HG03565 (cell line): ENCODE data around the gene AP4B1.
"Not testable (repeated sequence)": the region's sequence is repeated elsewhere in the genome, so short reads cannot be mapped to it uniquely, and the experiment has no call there.

Experiments
- ATAC-seq: cut with Tn5 transposase; IDR thresholded peaks from one replicate; pipeline ENCODE4 v1.9.1; 2021; ENCODE audit warnings: mild to moderate bottlenecking, moderate library complexity; ENCODE audit not compliant: unreplicated experiment

Gene AP4B1

GRCh38 chr1:113904674-113905434 lies at the start of gene AP4B1, which contains the start of gene DCLRE1B:
AP4B1 (minus strand) TSS chr1:113904799; CDS start chr1:113904717, 82 bp downstream.
DCLRE1B (plus strand) TSS chr1:113905326; CDS start chr1:113905587, 261 bp downstream.
- ATAC-seq: peak; percentile 86

- ATAC-seq: no peak
Observed at GRCh38 chr1:113951719-113952118, 47.1 kb upstream of the AP4B1 start.

DNA sequence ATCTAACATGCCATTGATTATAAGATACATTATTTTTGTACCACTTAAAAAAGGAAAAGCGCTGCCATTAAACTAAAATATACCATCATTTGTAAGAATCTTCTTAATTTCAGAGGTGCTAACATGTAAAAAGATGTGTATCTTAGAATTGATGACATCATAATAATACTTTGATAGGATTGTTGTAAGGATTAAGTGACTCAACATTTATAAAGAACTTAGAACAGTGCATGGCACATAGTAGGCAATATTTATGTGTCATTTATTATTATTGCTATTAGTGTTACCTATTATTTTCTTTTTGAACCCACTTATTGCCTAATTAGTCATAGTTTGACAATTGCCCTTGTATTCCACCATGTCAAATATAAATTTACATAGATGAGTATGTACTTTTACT lies 46.3 kb upstream of the AP4B1 start:
- no peak for ATAC-seq

- no peak for ATAC-seq
Observed at GRCh38 chr1:113949007-113949406, 44.4 kb upstream of the AP4B1 start.

DNA sequence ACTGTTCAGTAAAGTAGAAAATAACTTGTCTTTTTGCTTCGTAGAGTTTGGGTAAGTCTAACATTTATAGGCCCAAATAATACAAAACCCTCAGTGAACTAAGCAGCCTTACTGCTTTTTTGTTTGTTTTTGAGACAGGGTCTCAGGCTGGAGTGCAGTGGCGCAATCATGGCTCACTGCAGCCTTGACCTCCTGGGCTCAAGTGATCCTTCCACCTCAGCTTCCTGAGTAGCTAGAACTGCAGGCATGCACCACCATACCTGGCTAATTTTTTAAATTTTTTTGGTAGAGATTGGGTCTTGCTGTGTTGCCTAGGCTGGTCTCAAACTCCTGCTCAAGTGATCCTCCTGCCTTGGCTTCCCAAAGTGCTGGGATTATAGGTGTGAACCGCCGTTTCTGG lies 43.6 kb upstream of the AP4B1 start:
- not testable (repeated sequence) for ATAC-seq

DNA sequence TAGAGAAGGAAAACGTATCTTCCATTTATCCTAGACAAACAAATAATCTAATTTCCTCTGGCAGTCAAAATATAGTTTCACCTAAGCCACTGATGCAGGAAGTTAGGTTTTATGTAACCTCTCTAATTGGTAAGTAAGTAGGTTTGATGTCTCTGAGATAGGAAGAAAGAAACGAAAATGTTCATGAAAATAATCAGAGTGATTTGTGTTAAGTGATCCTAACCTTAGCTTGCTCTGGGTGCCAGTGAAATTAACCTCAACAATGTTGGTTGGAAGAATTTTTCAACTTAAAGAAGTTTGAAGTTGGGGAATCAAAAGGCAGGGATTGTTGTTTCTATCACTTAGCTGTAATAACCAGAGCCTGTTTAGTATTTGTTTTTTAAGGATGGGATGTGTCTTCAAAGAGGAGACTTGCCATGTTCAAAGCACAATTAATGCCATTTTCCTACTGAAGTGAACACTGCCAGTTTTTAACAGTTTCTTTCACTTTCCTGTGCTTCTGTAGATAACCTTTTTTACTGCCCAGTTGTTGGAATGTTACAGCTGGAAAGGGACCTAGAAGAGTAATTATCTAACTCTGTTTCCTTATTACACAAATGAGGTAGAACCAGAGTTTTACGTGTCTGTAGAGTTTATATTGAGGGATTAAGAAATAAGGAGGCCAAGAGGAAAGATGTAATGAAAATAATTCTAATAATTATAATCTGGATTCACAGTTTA lies 42.9 kb upstream of the AP4B1 start:
- no peak for ATAC-seq

- ATAC-seq: no peak
Observed at GRCh38 chr1:113946678-113947387, 42.2 kb upstream of the AP4B1 start.

DNA sequence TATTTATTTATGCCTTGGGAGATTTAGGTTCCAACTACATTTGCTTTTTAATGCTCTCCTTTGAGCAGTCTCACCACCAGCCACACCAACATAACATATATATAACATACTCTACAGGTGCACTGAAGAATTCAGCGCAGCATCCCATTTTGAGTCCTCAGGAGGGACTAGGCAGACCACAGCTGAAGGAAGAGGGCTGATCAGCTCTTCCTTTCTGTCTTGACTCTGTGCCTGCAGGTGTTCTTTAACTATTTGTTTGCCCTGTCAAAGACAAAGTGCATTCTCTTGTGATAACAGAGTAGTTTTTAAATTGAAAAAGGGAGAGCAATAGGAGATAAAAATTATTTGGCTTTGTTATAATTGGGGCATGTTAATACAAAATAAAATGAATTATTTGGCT lies 41.5 kb upstream of the AP4B1 start:
- ATAC-seq: no peak

DNA sequence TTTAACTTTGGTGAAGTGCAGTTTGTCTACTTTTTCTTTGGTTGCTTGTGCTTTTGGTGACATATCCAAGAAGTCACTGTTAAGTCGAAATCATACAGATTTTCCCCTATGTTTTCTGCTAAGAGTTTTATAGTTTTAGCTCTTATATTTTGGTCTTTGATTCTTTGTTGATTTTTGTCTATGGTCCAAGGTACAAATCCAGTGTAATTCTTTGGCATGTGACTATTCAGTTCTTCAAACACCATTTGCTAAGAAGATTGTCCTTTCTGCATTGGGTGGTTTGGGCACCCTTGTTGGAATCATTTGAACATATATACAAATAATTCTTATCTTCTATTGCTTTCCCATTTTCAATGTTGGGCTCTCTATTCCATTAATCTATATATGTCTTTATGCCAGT lies 40.7 kb upstream of the AP4B1 start:
- no peak for ATAC-seq

- no peak for ATAC-seq
Observed at GRCh38 chr1:113943028-113943811, 38.6 kb upstream of the AP4B1 start.

DNA sequence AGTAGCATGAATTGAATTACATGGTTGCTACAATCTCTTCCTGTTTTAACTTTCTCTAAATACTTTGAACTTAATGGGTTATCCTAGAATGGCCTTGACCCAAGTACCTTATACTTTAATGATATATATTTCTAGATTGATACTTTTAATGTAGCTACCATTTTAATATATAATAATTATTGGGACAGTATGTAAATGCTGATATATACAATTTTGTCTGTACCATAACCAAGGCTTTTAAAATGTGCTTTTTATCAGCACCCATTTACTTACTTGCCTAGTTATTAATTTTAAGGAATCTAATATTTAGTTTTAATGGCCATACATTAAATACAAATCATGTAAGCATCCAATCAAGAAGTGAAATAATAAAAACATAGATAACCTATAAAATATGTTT lies 37.9 kb upstream of the AP4B1 start:
- ATAC-seq: no peak

DNA sequence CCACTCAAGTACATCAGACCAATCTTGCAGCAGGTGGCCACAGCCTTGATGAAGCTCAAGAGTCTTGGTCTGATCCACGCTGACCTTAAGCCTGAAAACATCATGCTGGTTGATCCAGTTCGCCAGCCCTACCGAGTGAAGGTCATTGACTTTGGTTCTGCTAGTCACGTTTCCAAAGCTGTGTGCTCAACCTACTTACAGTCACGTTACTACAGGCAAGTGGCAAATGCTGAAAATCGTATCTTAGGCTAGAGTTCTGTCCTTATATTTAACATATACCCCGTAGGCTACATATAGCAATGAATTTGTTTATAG lies 36.6 kb upstream of the AP4B1 start:
- ATAC-seq: no peak

GRCh38 chr1:113940365-113941244 lies 36.0 kb upstream of the AP4B1 start:
- ATAC-seq: no peak

GRCh38 chr1:113938192-113938591 lies 33.6 kb upstream of the AP4B1 start:
- no peak for ATAC-seq

GRCh38 chr1:113937146-113937545 lies 32.5 kb upstream of the AP4B1 start:
- ATAC-seq: no peak

GRCh38 chr1:113935970-113936369 lies 31.4 kb upstream of the AP4B1 start:
- no peak for ATAC-seq

DNA sequence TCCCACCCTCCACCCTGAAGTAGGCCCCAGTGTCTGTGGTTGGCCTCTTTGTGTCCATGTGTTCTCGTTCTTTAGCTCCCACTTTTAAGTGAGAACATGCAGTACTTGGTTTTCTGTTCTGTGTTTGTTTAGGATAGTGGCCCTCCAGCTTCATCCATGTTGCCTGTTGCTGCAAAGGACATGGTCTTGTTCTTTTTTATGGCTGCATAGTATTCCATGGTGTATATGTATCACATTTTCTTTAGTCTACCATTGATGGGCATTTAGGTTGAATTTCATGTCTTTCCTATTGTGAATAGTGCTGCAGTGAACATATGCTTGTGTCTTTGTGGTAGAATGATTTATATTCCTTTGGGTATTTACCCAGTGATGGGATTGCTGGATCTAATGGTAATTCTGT lies 30.6 kb upstream of the AP4B1 start:
- ATAC-seq: no peak

DNA sequence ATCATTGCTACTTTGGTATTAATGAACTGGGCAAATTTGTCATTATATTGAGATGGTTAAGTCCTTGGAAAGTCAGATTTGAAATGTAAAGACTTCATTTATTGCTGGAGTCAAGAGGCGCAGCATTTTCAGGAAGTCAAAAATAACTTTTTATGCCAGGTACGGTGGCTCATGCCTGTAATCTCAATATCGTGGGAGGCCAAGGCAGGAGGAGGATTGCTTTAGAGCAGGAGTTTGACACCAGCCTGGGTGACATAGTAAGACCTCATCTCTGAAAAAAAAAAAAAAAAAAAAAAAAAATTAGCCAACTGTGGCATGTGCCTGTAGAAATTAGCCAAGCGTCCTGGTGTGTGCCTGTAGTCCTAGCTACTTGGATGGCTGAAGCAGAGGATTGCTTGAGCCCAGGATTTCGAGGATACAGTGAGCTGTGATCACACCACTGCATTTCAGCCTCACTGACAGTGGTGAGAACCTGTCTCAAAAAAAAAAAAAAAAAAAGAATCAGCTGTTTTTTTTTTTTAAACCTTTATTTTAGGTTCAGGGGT lies 30.0 kb upstream of the AP4B1 start:
- no peak for ATAC-seq

- ATAC-seq: no peak
Observed at GRCh38 chr1:113934006-113934405, 29.4 kb upstream of the AP4B1 start.

DNA sequence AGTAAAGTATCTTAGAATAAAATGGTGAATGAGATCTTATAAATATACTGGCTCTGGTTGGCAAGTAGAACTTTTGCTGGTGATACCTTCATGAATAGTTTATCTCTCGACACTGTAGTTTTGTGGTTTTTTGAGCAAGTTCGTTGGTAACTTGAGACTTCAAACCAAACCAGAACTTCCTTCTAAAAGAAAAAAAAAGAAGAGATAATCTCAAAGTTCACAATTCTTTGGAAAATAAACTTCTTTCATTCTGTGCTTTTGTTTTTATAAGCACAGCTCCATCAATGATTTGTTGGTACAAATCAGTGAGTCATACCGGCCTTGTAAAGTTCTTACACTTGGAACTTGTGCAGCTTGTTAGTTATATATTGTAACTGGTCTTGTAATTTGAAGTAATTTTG lies 26.9 kb upstream of the AP4B1 start:
- ATAC-seq: no peak
